ENCODE data around the gene TMEM140.
"Not testable (repeated sequence)": the region's sequence is repeated elsewhere in the genome, so short reads cannot be mapped to it uniquely, and the experiment has no call there.

The TMEM140 gene

GRCh38 chr7:135147899-135148721, at the start of gene TMEM140:
Gene TMEM140 (plus strand): TSS chr7:135148072. CDS start chr7:135164442, 16,370 bp downstream.
- DNase-seq = no peak

- DNase-seq = no peak
Measured at GRCh38 chr7:135098391-135098790, 49.5 kb upstream of the TMEM140 start.

GRCh38 chr7:135100856-135101255, 47.0 kb upstream of the TMEM140 start:
- DNase-seq = no peak

GRCh38 chr7:135102372-135102771, 45.5 kb upstream of the TMEM140 start:
- no peak for DNase-seq

GRCh38 chr7:135109562-135109961, 38.3 kb upstream of the TMEM140 start:
- DNase-seq = no peak

GRCh38 chr7:135109976-135110375, 37.9 kb upstream of the TMEM140 start:
- no peak for DNase-seq

GRCh38 chr7:135111379-135111778, 36.5 kb upstream of the TMEM140 start:
- no peak for DNase-seq

GRCh38 chr7:135114622-135115021, 33.2 kb upstream of the TMEM140 start:
- DNase-seq = no peak

- DNase-seq = no peak
Measured at GRCh38 chr7:135117096-135117495, 30.8 kb upstream of the TMEM140 start.

GRCh38 chr7:135121868-135122267, 26.0 kb upstream of the TMEM140 start:
- no peak for DNase-seq

- DNase-seq = not testable (repeated sequence)
Measured at GRCh38 chr7:135124631-135125030, 23.2 kb upstream of the TMEM140 start.

- no peak for DNase-seq
Measured at GRCh38 chr7:135128931-135129330, 18.9 kb upstream of the TMEM140 start.

GRCh38 chr7:135129579-135129978, 18.3 kb upstream of the TMEM140 start:
- DNase-seq = no peak

- no peak for DNase-seq
Measured at GRCh38 chr7:135143885-135144668, 3.8 kb upstream of the TMEM140 start.

- no peak for DNase-seq
Measured at GRCh38 chr7:135147341-135147898, 452 bp upstream of the TMEM140 start.

- DNase-seq = no peak
Measured at GRCh38 chr7:135150072-135150782, 2.4 kb downstream of the TMEM140 start.

GRCh38 chr7:135151132-135151531, 3.3 kb downstream of the TMEM140 start:
- no peak for DNase-seq

- no peak for DNase-seq
Measured at GRCh38 chr7:135151533-135151932, 3.7 kb downstream of the TMEM140 start.

GRCh38 chr7:135152442-135152841, 4.6 kb downstream of the TMEM140 start:
- DNase-seq = no peak

GRCh38 chr7:135154734-135155133, 6.9 kb downstream of the TMEM140 start:
- DNase-seq = no peak

GRCh38 chr7:135156290-135156689, 8.4 kb downstream of the TMEM140 start:
- no peak for DNase-seq

- DNase-seq = no peak
Measured at GRCh38 chr7:135158141-135158655, 10.3 kb downstream of the TMEM140 start.

GRCh38 chr7:135158874-135159273, 11.0 kb downstream of the TMEM140 start:
- DNase-seq = no peak

Measured in NCI-H1436 treated with DMSO at 0.1 percent for 48 hours (cell line).